GM12878 (cell line): ENCODE results near the gene ARTN.

ENCODE experiments used
- CTCF ChIP-seq, 3 experiments: IDR thresholded peaks in 2 of 3; conservative IDR thresholded peaks in 1 of 3; 2 replicates each; pipeline ENCODE4 v1.5.1; 2011; ENCODE audit warnings: low read depth in 3 of 3, low read length in 3 of 3, mild to moderate bottlenecking in 3 of 3, control low read depth in 2 of 3, moderate library complexity in 2 of 3, inconsistent platforms in 1 of 3, mixed read lengths in 1 of 3; ENCODE audit not compliant: control insufficient read depth in 2 of 3, insufficient read depth in 1 of 3; ENCODE audit errors: extremely low read depth in 1 of 3
- HDAC6 ChIP-seq: fragments of 200-600 bp; sonication (generic); IDR thresholded peaks from one replicate; pipeline ENCODE4 v1.8.0; 2017; ENCODE audit warnings: antibody characterized with exemption; ENCODE audit not compliant: unreplicated experiment
- HDGF ChIP-seq: fragments of 450-650 bp; IDR thresholded peaks from 2 replicates; pipeline ENCODE4 v1.6.1; 2016; ENCODE audit warnings: antibody characterized with exemption
- MLLT1 ChIP-seq: fragments of 450-650 bp; IDR thresholded peaks from 2 replicates; pipeline ENCODE4 v1.6.1; 2016; ENCODE audit warnings: mild to moderate bottlenecking
- MXI1 ChIP-seq: fragments of 150-350 bp; IDR thresholded peaks from 2 replicates; pipeline ENCODE4 v1.6.1; 2011; ENCODE audit warnings: low read depth, mild to moderate bottlenecking, inconsistent platforms, low read length, improper control_type of control experiment
- NR2C2 ChIP-seq: IDR thresholded peaks from 2 replicates; pipeline ENCODE4 v1.6.1; 2011; ENCODE audit warnings: borderline replicate concordance, low read depth; ENCODE audit not compliant: control insufficient read depth, insufficient read length
- POLR2A ChIP-seq: IDR thresholded peaks from 2 replicates; pipeline ENCODE4 v1.6.1; 2011; ENCODE audit warnings: low read depth, mild to moderate bottlenecking, low read length
- RAD21 ChIP-seq: IDR thresholded peaks from 2 replicates; pipeline ENCODE4 v1.6.1; 2011; ENCODE audit warnings: mild to moderate bottlenecking, low read depth, low read length, moderate library complexity; ENCODE audit not compliant: insufficient read depth
- RB1 ChIP-seq: fragments of 450-650 bp; formaldehyde crosslinking; IDR thresholded peaks from 2 replicates; pipeline ENCODE4 v1.6.1; 2017; ENCODE audit warnings: mild to moderate bottlenecking, borderline replicate concordance
- SMC3 ChIP-seq: IDR thresholded peaks from 2 replicates; pipeline ENCODE4 v1.6.1; 2011; ENCODE audit warnings: low read length, improper control_type of control experiment, borderline replicate concordance
- SUPT20H ChIP-seq: IDR thresholded peaks from 2 replicates; pipeline ENCODE4 v1.6.1; 2011; ENCODE audit warnings: low read depth, mild to moderate bottlenecking, low read length, moderate library complexity, borderline replicate concordance; ENCODE audit not compliant: control insufficient read depth
- YY1 ChIP-seq: IDR thresholded peaks from 2 replicates; pipeline ENCODE4 v1.6.1; 2011; ENCODE audit warnings: low read depth, mild to moderate bottlenecking, low read length

GRCh38 chr1:43938892-43939587 is 5.4 kb downstream of the ARTN start:
- TF ChIP-seq POLR2A (no peak), SMC3 (no peak), SUPT20H (no peak), RAD21 (no peak), CTCF (IDR thresholded peaks at IDR 0.05 in 2 of 3, conservative IDR thresholded peaks at IDR 0.05 in 1 of 3; ENCODE audit: control insufficient read depth in 2 of 3, extremely low read depth in 1 of 3, insufficient read depth in 1 of 3, low read depth in 3 of 3, low read length in 3 of 3) (no peak), HDGF (no peak), HDAC6 (no peak), MLLT1 (no peak), NR2C2 (no peak), YY1 (no peak), MXI1 (no peak), RB1 (no peak)
